CD4-positive, alpha-beta memory T cell (primary cell): ENCODE measurements around the gene FCER2. TPM values are rescaled to one million over a fixed set of nuclear protein-coding genes. Genes with fewer than 3 reads are reported as not detected.

Experiments used
- CTCF ChIA-PET: fragments of 350-600 bp; sonication (Branson Sonifier 250); formaldehyde crosslinking; loops from one replicate; lab custom pipeline; 2021; ENCODE audit warnings: inconsistent platforms; ENCODE audit not compliant: partially characterized antibody; lab: Charles Lee
- POLR2A ChIA-PET: fragments of 350-600 bp; sonication (Branson Sonifier 250); formaldehyde crosslinking; loops from one replicate; lab custom pipeline; 2021; ENCODE audit not compliant: partially characterized antibody; lab: Charles Lee
- DNase-seq, 5 donors: peaks; one replicate each; pipeline versions ENCODE4 v3.0.0 to v3.0.0-alpha.2; 2020 to 2022; ENCODE audit warnings: mixed read lengths in 1 of 5
- H3K27ac ChIP-seq: one replicate; pipeline ENCODE4 v1.7.0; 2013; ENCODE audit warnings: low read depth, low read length
- H3K27me3 ChIP-seq: 2 replicates; pipeline ENCODE4 v1.7.0; 2013; ENCODE audit warnings: mild to moderate bottlenecking, low read length, moderate library complexity; ENCODE audit not compliant: insufficient read depth
- H3K36me3 ChIP-seq: 2 replicates; pipeline ENCODE4 v1.7.0; 2013; ENCODE audit warnings: mild to moderate bottlenecking, low read length, moderate library complexity; ENCODE audit not compliant: insufficient read depth
- H3K4me1 ChIP-seq: 2 replicates; pipeline ENCODE4 v1.7.0; 2013; ENCODE audit warnings: mild to moderate bottlenecking, low read length, moderate library complexity; ENCODE audit not compliant: insufficient read depth
- H3K4me3 ChIP-seq, 2 donors: one replicate each; pipeline ENCODE4 v1.7.0; 2013; ENCODE audit warnings: low read length in 2 of 2, mild to moderate bottlenecking in 1 of 2
- H3K9me3 ChIP-seq, 2 donors: one replicate each; pipeline ENCODE4 v1.7.0; 2013; ENCODE audit warnings: low read length in 2 of 2, control low read depth in 1 of 2; ENCODE audit not compliant: control insufficient read depth in 1 of 2
- H3K27ac Mint-ChIP-seq, 7 donors: one replicate each; pipeline ENCODE4 v1.8.0; 2020 to 2021; ENCODE audit warnings: mixed read lengths in 7 of 7, mild to moderate bottlenecking in 6 of 7, inconsistent platforms in 3 of 7, moderate library complexity in 3 of 7
- H3K27me3 Mint-ChIP-seq, 2 donors: one replicate each; pipeline ENCODE4 v1.8.0; 2020 to 2021; ENCODE audit warnings: mixed read lengths in 2 of 2
- H3K36me3 Mint-ChIP-seq, 2 donors: one replicate each; pipeline ENCODE4 v1.8.0; 2020 to 2021; ENCODE audit warnings: mixed read lengths in 2 of 2, inconsistent platforms in 1 of 2, mild to moderate bottlenecking in 1 of 2
- H3K4me1 Mint-ChIP-seq, 4 donors: one replicate each; pipeline ENCODE4 v1.8.0; 2020 to 2021; ENCODE audit warnings: mixed read lengths in 4 of 4, mild to moderate bottlenecking in 1 of 4
- H3K4me3 Mint-ChIP-seq, 8 donors: one replicate each; pipeline ENCODE4 v1.8.0; 2020 to 2021; ENCODE audit warnings: mixed read lengths in 8 of 8, mild to moderate bottlenecking in 7 of 8, moderate library complexity in 6 of 8, inconsistent platforms in 3 of 8
- H3K9me3 Mint-ChIP-seq, 8 donors: one replicate each; pipeline ENCODE4 v1.8.0; 2020 to 2021; ENCODE audit warnings: mixed read lengths in 8 of 8, mild to moderate bottlenecking in 5 of 8, inconsistent platforms in 3 of 8, moderate library complexity in 1 of 8
- intact Hi-C: fragments of 100-400 bp; cut with micrococcal nuclease; formaldehyde crosslinking; loops from one replicate; pipeline ENCODE4 v1.15.1; 2023
- polyA plus RNA-seq, 2 donors: library from polyadenylated mRNA; unstranded; fragments of 300-500 nt; fragmentation: Illumina TruSeq; gene quantifications; one replicate each; pipeline ENCODE4 v1.2.3, GENCODE V29; 2021
- total RNA-seq, 2 experiments: library from RNA; stranded (reverse); gene quantifications; one replicate each; pipeline ENCODE4 v1.2.3, GENCODE V29; 2021

Gene FCER2
- total and polyA plus RNA-seq, 4 experiments from 2014 or later, result 0.93 TPM; not detected in 3

- H3K4me1 ChIP-seq, result peaks cover 5% of the 10 kb centered on the region
- no peak overlapping the region for H3K4me3 Mint-ChIP-seq
- H3K4me1 Mint-ChIP-seq, result peaks cover 0 to 4% (median under 1%) of the 10 kb centered on the region in 4 donors
- no peak overlapping the region for H3K27ac ChIP-seq
- no peaks in the 10 kb centered on the region for H3K36me3 ChIP-seq
- peaks cover 0 to 3% of the 10 kb centered on the region in 2 donors for H3K27me3 Mint-ChIP-seq
- no peak overlapping the region for H3K4me3 ChIP-seq
- CTCF ChIA-PET, result no interaction called here
- POLR2A ChIA-PET, result no interaction called here
- peaks cover 0 to 12% (median 3%) of the 10 kb centered on the region in 8 donors for H3K9me3 Mint-ChIP-seq
- H3K27ac Mint-ChIP-seq, result no peak overlapping the region
- no peaks in the 10 kb centered on the region for H3K27me3 ChIP-seq
- DNase-seq, result no peak
- H3K9me3 ChIP-seq, result no peaks in the 10 kb centered on the region
- intact Hi-C loops, result no loop called here
- no peaks in the 10 kb centered on the region for H3K36me3 Mint-ChIP-seq
These were observed 18.4 kb upstream of the FCER2 start for GRCh38 chr19:7720351-7720750.

- Histone ChIP-seq H3K4me3 (no peak overlapping the region), H3K27me3 (no peaks in the 10 kb centered on the region), H3K9me3 (no peaks in the 10 kb centered on the region), H3K27ac (no peak overlapping the region), H3K36me3 (no peaks in the 10 kb centered on the region), H3K4me1 (peaks cover 5% of the 10 kb centered on the region)
- DNase-seq, result no peak
- no peaks in the 10 kb centered on the region for H3K36me3 Mint-ChIP-seq
- intact Hi-C loops, result no loop called here
- ChIA-PET CTCF (no interaction called here), POLR2A (interaction anchor here (1.1 kb wide), 1 partner anchor 13 kb away, joined by 3 read pairs; no protein-coding TSS in a partner anchor)
- peak overlapping the region in 1 of 7 donors; percentile 46 for H3K27ac Mint-ChIP-seq
- no peak overlapping the region for H3K4me3 Mint-ChIP-seq
- peaks cover 0 to 4% (median 4%) of the 10 kb centered on the region in 4 donors for H3K4me1 Mint-ChIP-seq
- H3K9me3 Mint-ChIP-seq, result peaks cover 0 to 12% (median 3%) of the 10 kb centered on the region in 8 donors
- H3K27me3 Mint-ChIP-seq, result peaks cover 0 to 1% of the 10 kb centered on the region in 2 donors
These were observed 16.7 kb upstream of the FCER2 start for GRCh38 chr19:7718668-7719067.

DNA sequence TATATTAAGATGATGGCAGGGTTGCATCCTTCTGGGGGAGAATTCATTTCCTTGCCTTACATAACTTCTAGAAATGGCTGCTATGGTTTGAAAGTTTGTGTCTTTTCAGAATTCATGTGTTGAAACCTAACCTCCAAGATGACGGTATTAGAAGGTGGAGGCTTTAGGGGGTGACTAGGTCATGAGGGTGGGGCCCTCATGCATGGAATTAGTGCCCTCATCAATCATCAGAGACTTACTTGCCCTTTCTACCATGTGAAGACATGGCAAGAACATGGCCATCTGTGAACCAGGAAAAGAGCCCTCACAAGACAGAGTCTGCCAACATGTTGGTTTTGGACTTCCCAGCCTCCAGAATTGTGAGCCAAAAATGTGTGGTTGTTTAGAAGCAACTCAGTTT, 14.8 kb upstream of the FCER2 start:
- intact Hi-C loops, result no loop called here
- no peak for DNase-seq
- H3K27ac ChIP-seq, result no peak overlapping the region
- H3K9me3 Mint-ChIP-seq, result peaks cover 0 to 12% (median 3%) of the 10 kb centered on the region in 8 donors
- H3K36me3 ChIP-seq, result no peaks in the 10 kb centered on the region
- no peaks in the 10 kb centered on the region for H3K36me3 Mint-ChIP-seq
- CTCF ChIA-PET, result no interaction called here
- no peak overlapping the region for H3K4me3 Mint-ChIP-seq
- H3K4me3 ChIP-seq, result no peak overlapping the region
- H3K4me1 ChIP-seq, result peaks cover 5% of the 10 kb centered on the region
- POLR2A ChIA-PET, result interaction anchor here (1.9 kb wide), 1 partner anchor 11 kb away, joined by 3 read pairs; no protein-coding TSS in a partner anchor
- H3K27me3 ChIP-seq, result no peaks in the 10 kb centered on the region
- H3K27ac Mint-ChIP-seq, result peak overlapping the region in 1 of 7 donors; percentile 6
- no peaks in the 10 kb centered on the region for H3K9me3 ChIP-seq
- peaks cover 0 to 4% (median 3%) of the 10 kb centered on the region in 4 donors for H3K4me1 Mint-ChIP-seq
- no peaks in the 10 kb centered on the region for H3K27me3 Mint-ChIP-seq

GRCh38 chr19:7715671-7716070, 13.7 kb upstream of the FCER2 start:
- Histone ChIP-seq H3K36me3 (no peaks in the 10 kb centered on the region), H3K4me3 (no peak overlapping the region), H3K9me3 (no peaks in the 10 kb centered on the region), H3K27ac (no peak overlapping the region), H3K4me1 (peaks cover 5% of the 10 kb centered on the region), H3K27me3 (no peaks in the 10 kb centered on the region)
- POLR2A ChIA-PET, result interaction anchor here (1.9 kb wide), 1 partner anchor 10 kb away, joined by 3 read pairs; no protein-coding TSS in a partner anchor
- Mint-ChIP-seq H3K4me1 (peaks cover 0 to 4% (median 3%) of the 10 kb centered on the region in 4 donors), H3K27me3 (no peaks in the 10 kb centered on the region), H3K4me3 (no peak overlapping the region), H3K36me3 (no peaks in the 10 kb centered on the region), H3K9me3 (peaks cover 0 to 12% (median 3%) of the 10 kb centered on the region in 8 donors), H3K27ac (no peak overlapping the region)
- no peak for DNase-seq
- CTCF ChIA-PET, result no interaction called here
- intact Hi-C loops, result no loop called here

GRCh38 chr19:7710616-7711015, 8.7 kb upstream of the FCER2 start:
- DNase-seq, result no peak
- Histone ChIP-seq H3K4me3 (no peak overlapping the region), H3K36me3 (no peaks in the 10 kb centered on the region), H3K4me1 (peaks cover 24% of the 10 kb centered on the region), H3K9me3 (no peaks in the 10 kb centered on the region), H3K27me3 (no peaks in the 10 kb centered on the region), H3K27ac (no peak overlapping the region)
- Mint-ChIP-seq H3K27me3 (no peaks in the 10 kb centered on the region), H3K4me3 (no peak overlapping the region), H3K36me3 (no peaks in the 10 kb centered on the region), H3K9me3 (no peaks in the 10 kb centered on the region), H3K27ac (peak overlapping the region in 2 of 7 donors; percentile 26 to 36), H3K4me1 (peaks cover 15 to 30% (median 19%) of the 10 kb centered on the region in 4 donors)
- ChIA-PET POLR2A (no interaction called here), CTCF (interaction anchor here (1.0 kb wide), 1 partner anchor 13 kb away, joined by 3 read pairs; no protein-coding TSS in a partner anchor)
- intact Hi-C loops, result no loop called here

DNA sequence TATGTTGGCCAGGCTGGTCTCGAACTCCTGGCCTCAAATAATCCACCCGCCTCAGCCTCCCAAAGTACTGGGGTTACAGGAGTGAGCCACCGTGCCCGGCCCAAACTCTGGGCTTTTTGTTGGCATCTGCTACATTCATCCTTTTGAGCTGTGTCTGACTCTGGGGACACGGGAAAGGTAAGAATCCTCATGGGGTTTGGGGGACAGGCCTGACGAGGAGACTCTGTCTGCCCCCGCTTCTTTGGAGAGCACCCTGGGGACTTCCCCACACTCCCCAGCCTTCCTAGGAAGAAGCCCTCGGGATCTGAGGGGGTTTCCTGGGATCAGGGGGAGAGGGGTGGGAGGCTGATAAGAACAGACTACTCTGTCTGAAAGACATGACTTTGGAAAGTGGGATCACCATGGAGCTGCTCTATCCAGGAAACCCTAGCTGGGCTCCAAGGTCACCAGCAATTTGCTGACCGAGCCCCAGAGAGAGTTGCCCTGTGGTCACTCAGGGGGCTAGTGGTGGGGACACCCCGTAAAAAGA, 8.1 kb upstream of the FCER2 start:
- Mint-ChIP-seq H3K36me3 (no peaks in the 10 kb centered on the region), H3K27ac (peak overlapping the region in 2 of 7 donors; percentile 29 to 36), H3K4me3 (no peak overlapping the region), H3K9me3 (no peaks in the 10 kb centered on the region), H3K27me3 (no peaks in the 10 kb centered on the region), H3K4me1 (peaks cover 19 to 36% (median 24%) of the 10 kb centered on the region in 4 donors)
- no peak overlapping the region for H3K4me3 ChIP-seq
- peaks cover 30% of the 10 kb centered on the region for H3K4me1 ChIP-seq
- intact Hi-C loops, result loop anchor here (10.0 kb wide), 1 partner anchor 45 kb away; no protein-coding TSS in a partner anchor
- ChIA-PET CTCF (no interaction called here), POLR2A (no interaction called here)
- DNase-seq, result no peak
- H3K27ac ChIP-seq, result no peak overlapping the region
- no peaks in the 10 kb centered on the region for H3K9me3 ChIP-seq
- H3K36me3 ChIP-seq, result no peaks in the 10 kb centered on the region
- H3K27me3 ChIP-seq, result no peaks in the 10 kb centered on the region

- Mint-ChIP-seq H3K9me3 (no peaks in the 10 kb centered on the region), H3K4me3 (peak overlapping the region in 7 of 8 donors; percentile 46 to 90 (median 84)), H3K27me3 (no peaks in the 10 kb centered on the region), H3K36me3 (no peaks in the 10 kb centered on the region), H3K4me1 (peaks cover 19 to 51% (median 33%) of the 10 kb centered on the region in 4 donors), H3K27ac (peak overlapping the region; percentile 87 to 98 (median 98))
- ChIA-PET CTCF (interaction anchor here (3.1 kb wide), 1 partner anchor 26 kb away, joined by 12 read pairs; the partner anchor contains the start of gene TRAPPC5), POLR2A (interaction anchor here (0.7 to 3.0 kb wide), 7 partner anchors 9 to 357 kb away, joined by 3 to 29 read pairs (median 3); partner anchors contain the start of genes ARHGEF18, PET100, TRAPPC5 and XAB2)
- Histone ChIP-seq H3K4me3 (no peak overlapping the region), H3K27me3 (no peaks in the 10 kb centered on the region), H3K36me3 (no peaks in the 10 kb centered on the region), H3K27ac (peak overlapping the region; percentile 72), H3K9me3 (no peaks in the 10 kb centered on the region), H3K4me1 (peaks cover 38% of the 10 kb centered on the region)
- no peak for DNase-seq
- intact Hi-C loops, result loop anchor here (10.0 kb wide), 1 partner anchor 48 kb away; no protein-coding TSS in a partner anchor
These were observed 5.1 kb upstream of the FCER2 start for GRCh38 chr19:7706955-7707456.
